DMS53 (cell line): Measurements from ENCODE around the gene MTHFR.

ENCODE experiments used
- DNase-seq: peaks from one replicate; lab custom pipeline; 2025; lab: John Stamatoyannopoulos, UW

MTHFR gene

GRCh38 chr1:11753555-11754208 lies 52.1 kb downstream of the MTHFR start:
- DNase-seq = no peak

- DNase-seq = no peak
Measured at GRCh38 chr1:11752359-11753088, 53.2 kb downstream of the MTHFR start.

- no peak for DNase-seq
Measured at GRCh38 chr1:11751087-11751486, 54.7 kb downstream of the MTHFR start.

GRCh38 chr1:11749996-11750395 lies 55.8 kb downstream of the MTHFR start:
- no peak for DNase-seq

GRCh38 chr1:11749203-11749689 lies 56.5 kb downstream of the MTHFR start:
- DNase-seq = peak; percentile 83

- DNase-seq = no peak
Measured at GRCh38 chr1:11748294-11749202, 57.2 kb downstream of the MTHFR start.

- DNase-seq = no peak
Measured at GRCh38 chr1:11746795-11747487, 58.8 kb downstream of the MTHFR start.

- no peak for DNase-seq
Measured at GRCh38 chr1:11746092-11746491, 59.7 kb downstream of the MTHFR start.

GRCh38 chr1:11744287-11744686 lies 61.5 kb downstream of the MTHFR start:
- no peak for DNase-seq

- DNase-seq = no peak
Measured at GRCh38 chr1:11741919-11742558, 63.7 kb downstream of the MTHFR start.

GRCh38 chr1:11741482-11741881 lies 64.3 kb downstream of the MTHFR start:
- no peak for DNase-seq

GRCh38 chr1:11740258-11741192 lies 65.2 kb downstream of the MTHFR start:
- no peak for DNase-seq

- DNase-seq = no peak
Measured at GRCh38 chr1:11738783-11739182, 67.0 kb downstream of the MTHFR start.

- no peak for DNase-seq
Measured at GRCh38 chr1:11738096-11738495, 67.7 kb downstream of the MTHFR start.

- peak; percentile 60 for DNase-seq
Measured at GRCh38 chr1:11736746-11737639, 68.8 kb downstream of the MTHFR start.

GRCh38 chr1:11735854-11736745 lies 69.7 kb downstream of the MTHFR start, which contains the start of gene AGTRAP:
TSS of gene AGTRAP (plus strand) at chr1:11736136. CDS start at chr1:11736209, 73 bp downstream.
- DNase-seq = peak; percentile 96
